ENCODE results near the gene DHRS2.

DNA sequence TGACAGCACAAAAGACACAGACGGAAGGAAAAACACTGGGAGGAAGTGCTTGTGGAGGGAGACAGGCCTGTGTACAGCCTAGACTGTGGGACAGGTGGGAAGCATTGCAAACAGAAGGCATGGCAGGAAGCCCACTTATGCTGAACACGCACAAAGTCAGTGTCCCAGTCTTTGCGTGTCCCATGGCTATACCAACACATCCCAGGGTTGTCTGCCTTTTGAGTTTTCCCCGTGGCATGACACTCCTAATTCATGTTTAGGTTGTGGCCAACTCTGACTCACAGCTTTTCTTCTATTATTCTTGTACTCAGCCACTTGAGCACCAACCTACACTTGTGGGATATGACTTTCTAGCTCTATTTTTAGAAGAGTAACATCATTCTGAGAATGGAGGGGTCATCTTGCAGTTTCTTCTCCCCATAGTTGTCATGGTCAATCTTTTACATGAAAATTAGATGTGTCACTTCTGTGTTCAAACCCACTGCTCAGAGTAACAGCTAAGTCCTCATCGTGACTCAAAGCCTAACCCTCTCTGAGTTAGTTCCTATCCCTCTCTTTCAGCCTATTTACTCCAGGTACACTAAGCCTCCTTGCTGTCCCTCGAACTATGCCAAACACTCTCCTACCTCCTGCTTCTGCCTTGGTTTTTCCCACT lies 30.1 kb upstream of the DHRS2 start:
- TF ChIP-seq, protein P1, sequence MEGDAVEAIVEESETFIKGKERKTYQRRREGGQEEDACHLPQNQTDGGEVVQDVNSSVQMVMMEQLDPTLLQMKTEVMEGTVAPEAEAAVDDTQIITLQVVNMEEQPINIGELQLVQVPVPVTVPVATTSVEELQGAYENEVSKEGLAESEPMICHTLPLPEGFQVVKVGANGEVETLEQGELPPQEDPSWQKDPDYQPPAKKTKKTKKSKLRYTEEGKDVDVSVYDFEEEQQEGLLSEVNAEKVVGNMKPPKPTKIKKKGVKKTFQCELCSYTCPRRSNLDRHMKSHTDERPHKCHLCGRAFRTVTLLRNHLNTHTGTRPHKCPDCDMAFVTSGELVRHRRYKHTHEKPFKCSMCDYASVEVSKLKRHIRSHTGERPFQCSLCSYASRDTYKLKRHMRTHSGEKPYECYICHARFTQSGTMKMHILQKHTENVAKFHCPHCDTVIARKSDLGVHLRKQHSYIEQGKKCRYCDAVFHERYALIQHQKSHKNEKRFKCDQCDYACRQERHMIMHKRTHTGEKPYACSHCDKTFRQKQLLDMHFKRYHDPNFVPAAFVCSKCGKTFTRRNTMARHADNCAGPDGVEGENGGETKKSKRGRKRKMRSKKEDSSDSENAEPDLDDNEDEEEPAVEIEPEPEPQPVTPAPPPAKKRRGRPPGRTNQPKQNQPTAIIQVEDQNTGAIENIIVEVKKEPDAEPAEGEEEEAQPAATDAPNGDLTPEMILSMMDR (IDR thresholded peaks at IDR 0.05), result no peak
- TF ChIP-seq POLR2A (IDR thresholded peaks at IDR 0.05), result no peak
